HL-60 (cell line): ENCODE data around the gene CCDC197.

ENCODE experiments used
- GABPA ChIP-seq: IDR thresholded peaks from 2 replicates; pipeline ENCODE4 v1.6.1; 2012; ENCODE audit warnings: low read depth
- POLR2AphosphoS5 ChIP-seq: IDR thresholded peaks from 2 replicates; pipeline ENCODE4 v1.6.1; 2012; ENCODE audit warnings: low read depth
- SPI1 ChIP-seq: IDR thresholded peaks from 2 replicates; pipeline ENCODE4 v1.6.1; 2012; ENCODE audit warnings: low read depth, mild to moderate bottlenecking, borderline replicate concordance
- TF ChIP-seq, protein P1 (sequence below): IDR thresholded peaks from one replicate; pipeline ENCODE4 v1.5.1; 2011; ENCODE audit warnings: low read length, control low read depth, inconsistent platforms; ENCODE audit not compliant: insufficient read depth
- TF ChIP-seq, protein P2 (sequence below): IDR thresholded peaks from 2 replicates; pipeline ENCODE4 v1.6.1; 2012; ENCODE audit warnings: low read depth; ENCODE audit not compliant: insufficient replicate concordance

GRCh38 chr14:94001501-94002396 is 4.6 kb downstream of the CCDC197 start:
- TF ChIP-seq, protein P1, sequence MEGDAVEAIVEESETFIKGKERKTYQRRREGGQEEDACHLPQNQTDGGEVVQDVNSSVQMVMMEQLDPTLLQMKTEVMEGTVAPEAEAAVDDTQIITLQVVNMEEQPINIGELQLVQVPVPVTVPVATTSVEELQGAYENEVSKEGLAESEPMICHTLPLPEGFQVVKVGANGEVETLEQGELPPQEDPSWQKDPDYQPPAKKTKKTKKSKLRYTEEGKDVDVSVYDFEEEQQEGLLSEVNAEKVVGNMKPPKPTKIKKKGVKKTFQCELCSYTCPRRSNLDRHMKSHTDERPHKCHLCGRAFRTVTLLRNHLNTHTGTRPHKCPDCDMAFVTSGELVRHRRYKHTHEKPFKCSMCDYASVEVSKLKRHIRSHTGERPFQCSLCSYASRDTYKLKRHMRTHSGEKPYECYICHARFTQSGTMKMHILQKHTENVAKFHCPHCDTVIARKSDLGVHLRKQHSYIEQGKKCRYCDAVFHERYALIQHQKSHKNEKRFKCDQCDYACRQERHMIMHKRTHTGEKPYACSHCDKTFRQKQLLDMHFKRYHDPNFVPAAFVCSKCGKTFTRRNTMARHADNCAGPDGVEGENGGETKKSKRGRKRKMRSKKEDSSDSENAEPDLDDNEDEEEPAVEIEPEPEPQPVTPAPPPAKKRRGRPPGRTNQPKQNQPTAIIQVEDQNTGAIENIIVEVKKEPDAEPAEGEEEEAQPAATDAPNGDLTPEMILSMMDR, result peak; percentile 100
- TF ChIP-seq POLR2AphosphoS5 (no peak), SPI1 (no peak), GABPA (no peak)
- TF ChIP-seq, protein P2, sequence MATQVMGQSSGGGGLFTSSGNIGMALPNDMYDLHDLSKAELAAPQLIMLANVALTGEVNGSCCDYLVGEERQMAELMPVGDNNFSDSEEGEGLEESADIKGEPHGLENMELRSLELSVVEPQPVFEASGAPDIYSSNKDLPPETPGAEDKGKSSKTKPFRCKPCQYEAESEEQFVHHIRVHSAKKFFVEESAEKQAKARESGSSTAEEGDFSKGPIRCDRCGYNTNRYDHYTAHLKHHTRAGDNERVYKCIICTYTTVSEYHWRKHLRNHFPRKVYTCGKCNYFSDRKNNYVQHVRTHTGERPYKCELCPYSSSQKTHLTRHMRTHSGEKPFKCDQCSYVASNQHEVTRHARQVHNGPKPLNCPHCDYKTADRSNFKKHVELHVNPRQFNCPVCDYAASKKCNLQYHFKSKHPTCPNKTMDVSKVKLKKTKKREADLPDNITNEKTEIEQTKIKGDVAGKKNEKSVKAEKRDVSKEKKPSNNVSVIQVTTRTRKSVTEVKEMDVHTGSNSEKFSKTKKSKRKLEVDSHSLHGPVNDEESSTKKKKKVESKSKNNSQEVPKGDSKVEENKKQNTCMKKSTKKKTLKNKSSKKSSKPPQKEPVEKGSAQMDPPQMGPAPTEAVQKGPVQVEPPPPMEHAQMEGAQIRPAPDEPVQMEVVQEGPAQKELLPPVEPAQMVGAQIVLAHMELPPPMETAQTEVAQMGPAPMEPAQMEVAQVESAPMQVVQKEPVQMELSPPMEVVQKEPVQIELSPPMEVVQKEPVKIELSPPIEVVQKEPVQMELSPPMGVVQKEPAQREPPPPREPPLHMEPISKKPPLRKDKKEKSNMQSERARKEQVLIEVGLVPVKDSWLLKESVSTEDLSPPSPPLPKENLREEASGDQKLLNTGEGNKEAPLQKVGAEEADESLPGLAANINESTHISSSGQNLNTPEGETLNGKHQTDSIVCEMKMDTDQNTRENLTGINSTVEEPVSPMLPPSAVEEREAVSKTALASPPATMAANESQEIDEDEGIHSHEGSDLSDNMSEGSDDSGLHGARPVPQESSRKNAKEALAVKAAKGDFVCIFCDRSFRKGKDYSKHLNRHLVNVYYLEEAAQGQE, result no peak
